ENCODE data around the gene LOXL1.

The LOXL1 gene

DNA sequence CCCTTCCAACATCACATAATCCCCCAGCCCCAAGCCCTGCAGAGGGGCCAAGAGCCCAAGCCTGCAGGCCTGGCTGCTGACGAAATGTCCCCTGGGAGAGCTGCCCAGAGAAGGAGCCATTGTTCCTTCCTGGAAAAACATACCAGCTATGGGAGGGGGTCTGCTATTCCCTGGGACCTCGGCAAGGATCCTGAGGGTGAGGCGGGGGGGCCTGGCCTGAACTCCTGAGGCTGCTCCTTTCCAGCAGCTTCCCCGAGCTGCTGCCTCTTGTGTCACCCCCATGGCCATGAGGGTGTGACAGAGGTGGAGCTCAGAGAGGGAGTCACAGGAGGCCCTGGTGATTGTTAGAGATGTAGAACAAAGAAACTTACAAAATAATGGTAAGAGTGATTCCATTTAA is 12.9 kb downstream of the LOXL1 start:
- no peak for DNase-seq (ENCODE audit: low spot score)

DNA sequence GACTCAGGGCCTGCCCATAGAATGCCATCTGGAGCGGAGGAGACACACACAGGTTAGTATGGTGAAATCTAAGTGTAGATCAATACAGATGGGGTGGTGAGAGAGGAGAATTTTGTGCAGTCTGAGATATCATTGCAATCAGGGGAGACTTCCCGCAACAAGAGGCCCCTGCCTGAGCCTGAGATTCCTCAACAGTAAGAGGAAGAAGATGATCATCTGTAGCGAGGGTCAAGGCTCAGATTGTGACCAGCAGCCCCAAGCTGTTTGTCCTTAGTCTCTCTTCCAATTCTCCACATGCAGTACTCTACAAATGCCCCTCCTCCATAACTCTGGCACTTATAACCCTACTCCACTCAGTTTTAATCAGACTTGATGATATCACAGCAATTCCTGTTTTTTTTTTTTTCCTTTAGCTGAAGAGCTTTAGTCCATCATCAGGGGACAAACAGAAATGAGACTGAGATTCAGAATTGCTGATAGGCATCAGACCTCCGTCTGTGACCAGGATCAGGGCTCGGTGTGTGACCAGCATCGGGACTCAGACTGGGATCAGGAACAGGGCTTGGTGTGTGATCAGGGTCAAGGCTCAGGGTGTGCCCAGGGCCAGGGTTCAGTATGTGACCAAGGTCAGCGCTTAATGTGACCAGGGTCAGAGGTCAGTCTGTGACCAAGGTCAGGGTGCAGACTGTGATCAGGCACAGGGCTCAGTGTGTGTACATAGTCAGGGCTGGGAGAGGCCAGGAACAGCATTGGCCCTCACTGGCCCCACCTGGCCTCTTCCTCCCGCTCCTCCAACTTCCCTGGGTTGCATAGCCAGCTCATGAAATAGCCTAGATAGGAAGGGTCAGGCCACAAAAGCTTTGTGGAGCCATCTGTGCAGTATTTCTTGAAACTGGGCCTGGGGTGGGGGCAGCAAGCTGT is 14.1 kb downstream of the LOXL1 start:
- no peak for DNase-seq (ENCODE audit: low spot score)

DNA sequence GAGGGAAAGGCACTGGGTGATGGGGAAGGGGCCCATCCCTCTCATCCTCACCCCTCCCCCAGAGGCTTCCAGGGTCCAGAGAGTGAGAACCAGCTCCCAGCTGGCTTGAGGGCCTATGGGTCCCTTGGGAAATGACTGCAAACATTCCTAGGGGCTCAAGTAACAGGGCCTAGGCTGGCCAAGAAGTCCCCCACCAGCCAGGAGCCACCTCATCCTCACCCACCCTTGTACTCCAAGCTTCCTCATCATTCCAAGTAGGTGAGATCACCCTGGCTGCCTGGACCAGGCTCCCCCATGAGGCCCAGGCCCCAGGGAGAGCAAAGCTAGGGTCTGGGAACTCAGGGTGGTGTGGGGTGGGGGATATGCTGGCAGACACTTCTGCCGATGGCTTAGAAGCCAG is 14.8 kb downstream of the LOXL1 start:
- DNase-seq (ENCODE audit: low spot score) = peak; percentile 94

DNA sequence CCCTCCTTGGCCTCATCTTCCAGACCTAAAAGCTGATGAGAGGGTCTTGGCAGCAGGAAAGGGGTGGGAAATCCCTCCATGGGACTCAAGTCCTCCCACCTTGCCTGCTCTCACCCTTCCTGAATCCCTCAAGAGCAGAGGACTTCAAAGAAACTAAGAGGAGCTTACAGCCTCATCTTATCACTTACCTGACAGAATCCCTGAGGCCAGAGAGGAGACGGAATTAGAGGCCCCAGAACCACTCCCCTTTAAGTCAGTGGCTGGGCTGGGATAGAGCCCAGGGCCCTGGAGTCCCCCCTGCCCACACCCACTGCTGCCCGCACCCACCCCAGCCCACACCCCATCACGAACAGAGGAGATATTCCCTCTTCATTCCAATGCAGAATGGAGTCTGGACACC is 15.2 kb downstream of the LOXL1 start:
- DNase-seq (ENCODE audit: low spot score) = no peak

DNA sequence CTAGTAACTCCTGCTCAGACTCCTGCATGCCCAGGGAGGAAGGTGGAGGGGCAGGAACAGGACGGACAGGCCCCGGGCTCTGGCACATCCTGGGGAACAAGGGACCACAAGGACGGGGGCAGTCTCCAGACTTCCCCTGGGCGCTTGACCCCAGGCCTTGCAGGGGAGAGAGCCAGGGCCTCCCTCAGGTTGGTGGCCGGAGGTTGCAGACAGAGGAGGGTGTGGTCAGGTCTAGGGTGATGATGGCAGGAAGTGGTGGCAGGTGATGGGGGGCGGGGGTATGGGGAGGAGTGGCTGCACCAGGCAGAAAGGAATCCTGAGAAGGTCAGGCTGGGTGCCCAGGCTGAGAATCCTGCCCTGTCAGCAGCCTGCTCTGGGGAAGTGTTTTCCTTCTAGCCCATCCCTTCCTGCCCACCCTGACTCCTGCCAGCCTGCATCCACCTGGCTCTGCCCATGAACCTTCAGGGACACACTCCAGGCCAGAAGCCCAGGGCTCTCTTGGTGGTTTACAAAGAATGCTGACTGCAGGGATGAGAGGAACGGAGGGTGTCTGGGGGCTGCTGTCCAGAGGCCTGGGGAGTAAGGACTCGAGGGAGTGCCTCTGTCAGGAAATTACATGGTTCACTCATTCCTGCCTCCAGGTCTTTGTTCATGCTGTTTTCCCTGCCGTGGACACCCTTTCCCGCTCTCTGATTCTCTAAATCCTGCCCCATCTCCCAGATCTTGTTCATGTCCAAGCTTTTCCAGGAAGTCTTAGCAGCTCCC is 15.8 kb downstream of the LOXL1 start:
- no peak for DNase-seq (ENCODE audit: low spot score)

DNA sequence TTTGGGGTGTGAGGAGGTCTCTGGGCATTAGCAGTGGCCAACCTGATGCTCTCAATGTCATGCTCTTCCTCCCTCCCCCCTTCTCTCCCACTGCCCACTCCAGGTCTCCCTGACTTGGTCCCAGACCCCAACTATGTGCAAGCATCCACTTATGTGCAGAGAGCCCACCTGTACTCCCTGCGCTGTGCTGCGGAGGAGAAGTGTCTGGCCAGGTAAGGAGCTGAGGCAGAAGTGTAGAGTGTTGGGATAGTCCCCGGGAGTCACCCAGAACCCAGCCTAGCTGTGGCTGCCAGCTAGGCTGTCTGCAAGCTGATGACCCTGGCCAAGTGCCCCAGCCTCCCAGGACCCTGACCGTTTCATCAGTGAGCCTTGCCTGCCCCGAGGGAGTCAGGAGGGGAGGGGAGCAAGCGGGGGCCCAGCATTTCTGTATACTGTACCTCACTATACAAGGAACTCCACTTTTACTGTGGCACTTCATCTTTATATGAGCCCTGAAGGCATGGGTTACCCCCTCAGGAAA is 16.5 kb downstream of the LOXL1 start:
- no peak for DNase-seq (ENCODE audit: low spot score)

DNA sequence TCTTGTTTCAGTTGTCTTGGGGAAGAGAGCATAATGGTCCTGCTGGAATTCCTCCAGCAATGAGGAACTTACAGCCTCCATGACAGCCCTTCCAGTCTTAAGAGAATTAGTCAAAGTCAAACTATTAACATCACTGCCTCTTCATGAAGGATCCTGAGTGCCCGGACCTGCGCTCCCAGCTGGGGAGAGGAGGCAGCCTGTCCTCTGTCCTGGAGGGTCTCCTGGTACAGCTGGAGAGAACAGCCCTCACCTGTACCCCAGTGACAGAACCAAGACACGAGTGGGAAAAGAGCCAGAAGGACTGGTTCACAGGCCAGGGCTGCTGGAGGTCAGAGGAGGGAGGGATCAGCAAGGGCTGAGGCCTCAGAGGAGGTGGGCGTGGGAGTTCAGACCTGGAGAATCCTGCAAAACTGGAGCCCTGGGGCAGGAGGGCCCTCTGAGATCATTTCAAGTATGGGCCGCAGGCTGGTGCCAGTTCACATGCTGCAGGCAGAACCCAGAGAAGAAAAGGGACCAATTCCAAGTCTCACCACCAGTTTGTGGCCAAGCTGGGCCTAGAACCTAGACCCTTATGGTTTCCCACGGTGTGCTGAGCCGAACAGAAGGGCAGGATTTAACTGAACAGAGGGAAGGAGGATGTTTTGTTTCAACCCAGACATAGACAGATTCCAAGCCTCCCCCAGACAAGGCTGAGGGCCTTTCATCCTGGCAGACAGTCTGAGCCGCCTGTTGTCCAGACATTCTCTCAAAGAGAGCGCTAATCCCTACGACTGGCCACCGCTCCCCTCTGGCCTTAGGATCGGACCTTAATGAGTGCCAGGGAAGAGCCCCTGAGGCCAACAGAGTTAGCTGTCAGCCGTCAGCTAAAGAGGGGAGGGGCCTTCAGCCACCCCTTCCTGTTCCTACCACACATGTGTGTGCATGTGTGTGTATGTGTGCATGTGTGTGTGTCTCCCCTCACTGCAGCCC is 18.2 kb downstream of the LOXL1 start:
- DNase-seq (ENCODE audit: low spot score) = peak; percentile 56

DNA sequence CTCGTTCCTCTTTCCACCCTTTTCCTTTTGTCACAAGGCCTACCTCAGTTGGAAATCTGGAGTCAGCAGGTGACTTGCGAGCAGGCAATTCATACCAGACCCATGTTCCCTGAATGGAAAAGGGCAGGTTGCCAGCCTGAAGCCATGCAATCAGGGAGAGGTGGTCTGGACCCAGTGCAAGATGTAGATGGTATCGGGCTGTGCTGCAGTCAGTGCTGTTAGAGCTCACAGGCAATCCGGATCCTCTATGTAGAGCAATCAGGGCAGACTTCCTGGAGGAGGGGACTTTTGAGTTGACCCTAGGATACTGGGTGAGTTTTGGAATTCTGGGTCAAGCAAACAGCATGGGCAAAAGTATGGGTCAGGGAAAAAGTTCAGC is 18.9 kb downstream of the LOXL1 start:
- no peak for DNase-seq (ENCODE audit: low spot score)

DNA sequence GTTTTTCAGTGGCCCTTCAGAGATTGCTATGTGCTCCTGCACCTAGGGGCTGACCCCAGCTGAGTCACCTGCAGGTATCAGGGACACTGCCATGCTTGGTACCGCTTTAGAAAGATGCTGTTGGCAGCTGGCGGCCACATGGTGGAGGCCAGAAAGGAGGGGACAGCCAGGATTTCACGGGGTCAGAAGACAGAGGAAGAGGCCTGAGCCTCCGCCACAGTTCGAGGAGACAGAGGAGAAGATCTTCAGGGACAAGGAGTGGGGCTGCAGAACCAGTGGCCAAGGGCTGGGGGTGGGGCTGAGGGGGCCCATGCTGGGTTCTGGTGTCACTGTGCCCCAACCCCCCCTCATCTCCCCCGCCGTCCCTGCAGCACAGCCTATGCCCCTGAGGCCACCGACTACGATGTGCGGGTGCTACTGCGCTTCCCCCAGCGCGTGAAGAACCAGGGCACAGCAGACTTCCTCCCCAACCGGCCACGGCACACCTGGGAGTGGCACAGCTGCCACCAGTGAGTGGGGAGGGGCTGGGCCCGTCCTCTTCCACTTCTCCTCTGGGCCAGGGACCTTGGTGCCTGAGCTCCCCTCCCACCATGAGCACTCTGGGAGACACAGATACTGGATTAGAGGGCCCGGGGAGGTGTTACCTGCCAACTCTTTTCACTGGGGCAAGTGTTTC is 19.9 kb downstream of the LOXL1 start:
- no peak for DNase-seq (ENCODE audit: low spot score)

DNA sequence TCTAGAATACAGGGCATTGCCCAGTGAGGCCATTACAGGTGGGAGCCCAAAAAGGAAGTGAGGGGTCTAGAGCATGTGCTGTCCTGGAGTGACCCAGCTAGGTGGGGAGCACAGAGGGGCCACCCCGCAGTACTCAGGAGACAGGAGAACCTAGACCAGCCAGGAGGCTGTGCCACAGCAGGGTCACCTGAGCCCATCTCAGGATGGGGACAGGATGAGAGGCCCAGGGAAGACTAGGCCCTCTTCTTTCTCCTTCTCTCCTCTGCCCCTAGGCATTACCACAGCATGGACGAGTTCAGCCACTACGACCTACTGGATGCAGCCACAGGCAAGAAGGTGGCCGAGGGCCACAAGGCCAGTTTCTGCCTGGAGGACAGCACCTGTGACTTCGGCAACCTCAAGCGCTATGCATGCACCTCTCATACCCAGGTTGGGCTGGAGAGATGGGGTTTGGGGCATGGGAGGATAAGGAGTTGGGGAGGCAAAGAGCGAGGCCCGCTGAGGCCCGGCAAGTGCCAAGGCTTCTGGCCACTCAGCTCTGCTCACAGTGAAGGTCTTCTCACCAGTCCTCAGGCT is 20.6 kb downstream of the LOXL1 start:
- DNase-seq (ENCODE audit: low spot score) = no peak

DNA sequence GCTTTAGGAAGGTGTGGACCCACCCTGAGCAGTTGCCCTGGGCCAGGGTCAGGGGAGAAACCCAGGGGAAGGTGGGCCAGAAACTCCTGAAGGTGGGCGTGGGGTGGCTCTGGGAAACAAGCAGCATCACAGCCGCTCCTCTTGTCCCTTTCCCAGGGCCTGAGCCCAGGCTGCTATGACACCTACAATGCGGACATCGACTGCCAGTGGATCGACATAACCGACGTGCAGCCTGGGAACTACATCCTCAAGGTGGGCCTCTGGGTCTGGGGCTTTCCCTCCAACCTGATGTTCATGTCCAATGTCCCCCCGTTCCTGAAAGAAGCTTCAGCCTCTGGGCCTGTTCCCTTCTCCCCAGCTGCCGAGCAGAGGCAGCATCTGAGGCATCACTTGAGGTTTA is 21.4 kb downstream of the LOXL1 start:
- no peak for DNase-seq (ENCODE audit: low spot score)

DNA sequence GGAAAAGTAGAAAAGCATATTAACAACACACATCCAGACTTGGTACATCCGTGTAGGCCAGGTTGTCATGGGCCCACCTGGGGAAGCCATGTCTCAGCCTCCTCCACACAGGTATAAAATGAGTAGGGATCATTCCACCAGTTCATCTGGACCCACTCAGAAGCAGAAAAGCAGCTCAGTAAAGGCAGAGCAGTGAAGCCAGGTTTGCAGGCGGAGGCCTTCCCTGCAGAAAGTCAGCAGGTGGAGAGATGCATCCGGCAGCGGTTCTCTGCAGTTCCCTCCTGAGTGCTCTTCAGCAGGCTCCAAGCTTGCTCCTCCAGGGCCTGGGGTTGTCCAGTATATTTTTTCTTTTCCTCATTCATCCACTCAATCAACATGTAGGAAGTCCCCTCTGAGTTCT is 22.1 kb downstream of the LOXL1 start:
- no peak for DNase-seq (ENCODE audit: low spot score)

DNA sequence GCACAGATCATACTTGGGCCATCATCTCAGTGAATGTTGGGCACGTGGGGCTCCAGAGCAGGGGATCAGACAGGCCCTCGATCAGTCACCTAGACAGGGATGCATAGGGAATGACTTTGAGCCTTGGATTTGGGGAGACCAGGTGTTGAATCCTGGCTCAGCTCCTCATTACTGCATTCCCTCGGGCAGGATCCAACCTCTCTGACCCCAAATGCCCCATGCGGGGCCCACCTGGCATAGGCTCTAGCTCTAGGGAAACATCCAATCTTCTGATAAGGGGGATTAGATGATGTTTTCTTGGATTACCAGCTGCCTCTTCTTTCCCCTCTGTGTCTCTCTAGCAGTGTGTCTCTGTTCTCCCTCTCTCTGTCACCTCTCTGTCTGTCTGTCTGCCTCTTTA is 22.7 kb downstream of the LOXL1 start:
- no peak for DNase-seq (ENCODE audit: low spot score)

DNA sequence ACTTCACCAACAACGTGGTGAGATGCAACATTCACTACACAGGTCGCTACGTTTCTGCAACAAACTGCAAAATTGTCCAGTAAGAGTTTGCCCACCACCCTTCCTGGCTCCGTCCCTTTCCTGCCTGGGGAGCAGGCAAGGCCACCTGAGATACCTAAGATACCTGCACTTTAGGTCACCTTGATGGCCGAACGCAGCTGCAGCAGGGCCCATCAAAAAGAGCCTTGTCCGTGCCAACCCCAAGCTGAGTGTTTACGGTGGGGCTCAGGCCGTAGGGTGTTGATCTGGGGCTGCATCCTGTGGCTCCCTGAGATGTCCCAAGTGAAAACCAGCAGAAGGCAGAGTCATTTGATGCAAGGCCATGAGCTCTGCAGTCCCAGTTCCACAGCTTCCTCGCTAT is 23.2 kb downstream of the LOXL1 start:
- no peak for DNase-seq (ENCODE audit: low spot score)

DNA sequence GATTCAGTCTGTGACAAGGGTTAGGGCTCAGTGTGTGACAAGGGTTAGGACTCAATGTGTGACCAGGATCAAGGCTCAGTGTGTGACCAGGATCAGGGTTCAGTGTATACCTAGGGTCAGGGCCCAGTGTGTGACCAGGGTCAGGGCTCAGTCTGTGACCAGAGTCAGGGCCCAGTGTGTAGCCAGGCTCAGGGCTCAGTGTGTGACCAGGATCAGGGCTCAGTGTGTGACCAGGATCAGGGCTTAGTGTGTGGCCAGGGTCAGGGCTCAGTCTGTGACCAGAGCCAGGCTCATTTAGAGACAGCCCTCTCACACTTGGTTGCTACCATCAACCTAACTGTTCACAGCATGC is 24.2 kb downstream of the LOXL1 start:
- DNase-seq (ENCODE audit: low spot score) = no peak

DNA sequence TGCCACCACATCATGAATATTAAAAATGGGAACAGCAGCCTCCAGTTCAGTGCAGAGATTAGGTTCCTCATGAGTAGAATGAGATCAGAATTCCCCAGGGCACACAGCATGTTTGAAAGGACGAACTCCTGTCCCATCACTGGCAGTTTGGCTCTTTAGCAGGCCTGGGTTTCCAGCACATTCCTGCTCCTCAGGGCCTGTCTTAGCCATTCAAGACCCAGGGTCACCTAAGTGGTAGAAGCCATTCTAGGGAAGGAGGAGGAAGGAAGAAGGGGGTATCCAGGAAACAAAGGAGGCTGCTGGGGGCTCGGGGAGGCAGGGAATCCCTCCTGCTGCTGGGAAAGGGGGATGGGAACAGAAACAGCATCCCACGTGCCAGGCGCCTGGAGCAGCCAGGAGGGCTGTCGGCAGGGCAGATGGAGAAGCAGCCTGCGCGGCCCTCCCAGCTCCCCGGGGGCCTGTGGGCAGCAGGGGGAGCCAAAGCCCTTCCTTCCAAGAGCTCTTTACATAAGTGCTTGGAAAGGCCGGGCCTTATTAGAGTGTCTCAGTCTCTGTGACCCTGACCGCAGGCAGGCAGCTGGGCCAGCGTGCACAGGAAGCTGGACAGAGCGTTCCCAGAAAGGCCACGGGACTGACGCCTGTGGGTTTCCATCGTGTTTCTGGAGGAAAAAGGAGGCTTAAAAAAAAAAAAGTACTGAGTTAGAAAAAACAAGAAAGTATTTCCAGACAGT is 24.7 kb downstream of the LOXL1 start:
- DNase-seq (ENCODE audit: low spot score) = peak; percentile 95

DNA sequence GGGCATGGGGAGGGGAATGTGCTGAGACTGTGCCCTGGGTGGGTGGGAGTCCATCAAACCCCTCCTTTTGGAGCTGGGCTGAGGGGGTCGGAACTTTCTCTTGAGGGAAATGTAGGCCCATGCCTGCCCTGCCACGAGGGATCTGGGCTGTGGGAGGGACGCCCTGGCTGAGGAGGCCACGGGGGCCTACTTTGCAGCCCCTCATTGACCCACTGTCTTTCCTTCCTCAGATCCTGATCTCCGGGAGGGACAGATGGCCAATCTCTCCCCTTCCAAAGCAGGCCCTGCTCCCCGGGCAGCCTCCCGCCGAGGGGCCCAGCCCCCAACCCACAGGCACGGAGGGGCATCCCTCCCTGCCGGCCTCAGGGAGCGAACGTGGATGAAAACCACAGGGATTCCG is 25.3 kb downstream of the LOXL1 start:
- DNase-seq (ENCODE audit: low spot score) = no peak

DNA sequence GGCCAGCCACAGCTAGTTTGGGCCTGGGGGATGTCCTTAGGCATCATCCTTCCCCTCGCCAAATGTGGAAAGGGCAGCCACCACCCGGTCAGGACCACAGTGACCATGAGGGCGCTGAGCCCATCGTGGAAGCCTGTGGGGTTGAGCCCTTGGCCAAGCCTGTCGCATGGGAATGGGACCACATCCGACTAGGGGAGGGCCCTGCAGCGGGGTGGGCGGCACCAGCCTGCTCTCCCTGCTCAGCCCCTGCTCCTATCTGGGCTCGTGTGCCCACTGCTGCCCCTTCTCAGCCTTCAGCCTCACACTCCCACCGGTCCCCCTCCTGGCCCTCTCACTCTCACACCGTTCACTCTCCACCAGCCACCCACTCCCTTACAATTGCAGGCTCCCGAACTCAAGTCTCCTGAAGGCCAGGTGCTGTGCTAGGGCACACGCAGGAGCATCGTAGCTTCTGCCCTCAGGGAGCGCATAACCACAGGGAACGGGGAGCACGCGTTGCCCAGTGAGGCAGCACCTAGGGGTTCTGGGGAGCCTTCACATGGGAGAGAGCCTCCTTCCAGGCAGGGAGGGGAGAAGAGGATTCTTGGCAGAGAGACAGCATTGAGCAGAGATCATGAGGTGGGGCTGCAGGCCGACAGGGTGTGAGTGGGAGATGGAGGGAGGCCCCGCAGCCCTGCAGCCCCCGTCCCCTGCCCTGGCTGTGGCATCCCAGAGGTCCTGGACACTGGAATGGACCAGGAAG is 26.1 kb downstream of the LOXL1 start:
- no peak for DNase-seq (ENCODE audit: low spot score)

DNA sequence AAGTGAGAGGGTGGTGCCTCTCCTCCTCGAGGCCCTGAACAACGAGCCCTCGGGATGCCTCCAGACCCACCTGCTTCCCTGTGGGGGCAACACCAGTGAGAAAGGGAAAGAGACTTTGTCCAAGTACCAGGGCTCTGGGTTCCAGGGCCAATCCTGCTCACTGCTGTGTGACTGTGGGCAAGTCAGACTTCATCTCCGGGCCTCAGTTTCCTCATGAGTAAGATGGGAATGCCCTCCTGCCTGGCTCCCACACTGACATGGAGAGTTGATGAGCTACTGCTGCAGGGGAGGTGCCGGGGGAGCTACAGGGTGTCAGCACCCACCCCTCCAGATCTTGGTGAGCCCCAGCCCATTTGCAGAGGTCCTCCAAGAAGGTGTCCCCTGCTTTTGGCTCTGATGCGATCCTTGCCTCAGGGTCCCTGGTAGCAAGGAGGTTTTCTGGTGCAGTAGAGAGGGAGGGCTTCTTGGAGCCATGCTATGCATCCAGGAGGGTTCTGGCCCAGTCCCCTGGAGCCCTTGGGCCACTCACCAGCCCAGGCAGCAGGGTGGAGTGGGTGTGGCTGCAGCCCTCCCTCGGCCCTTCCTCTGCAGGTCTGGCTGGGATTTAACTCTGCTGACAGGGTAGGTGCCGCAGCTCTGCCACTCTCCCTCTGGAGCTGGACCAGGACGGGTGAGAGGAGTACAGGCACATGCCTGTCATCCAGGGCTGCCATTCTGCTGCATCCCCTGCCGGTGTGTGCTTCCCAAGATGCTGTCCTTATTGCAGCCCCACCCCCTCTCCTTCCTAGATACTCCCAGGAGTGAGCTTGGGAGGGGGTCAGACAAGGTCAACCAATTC is 26.9 kb downstream of the LOXL1 start:
- no peak for DNase-seq (ENCODE audit: low spot score)

Measured in GM03348 (cell line).